CD4-positive, alpha-beta T cell (primary cell): ENCODE measurements around the gene DLL1. TPM values are rescaled to one million over a fixed set of nuclear protein-coding genes. Genes with fewer than 3 reads are reported as not detected.

Source experiments
- ATAC-seq: fragments of 200-7000 bp; cut with Tn5 transposase; one replicate; pipeline ENCODE4 v1.10.0; 2022; ENCODE audit warnings: mild to moderate bottlenecking; ENCODE audit not compliant: poor library complexity
- CTCF ChIA-PET: fragments of 350-600 bp; sonication (Branson Sonifier 250); formaldehyde crosslinking; loops from one replicate; lab custom pipeline; 2021; ENCODE audit warnings: antibody characterized with exemption, inconsistent platforms; lab: Charles Lee
- POLR2A ChIA-PET: fragments of 350-600 bp; sonication (Branson Sonifier 250); formaldehyde crosslinking; loops from one replicate; lab custom pipeline; 2021; ENCODE audit warnings: antibody characterized with exemption, inconsistent platforms; lab: Charles Lee
- DNase-seq, 14 experiments: peaks; one replicate each; pipeline ENCODE4 v3.0.0-alpha.2; 2013 to 2020; ENCODE audit warnings: mixed read lengths in 2 of 14
- H3K27ac ChIP-seq, 2 donors: one replicate each; pipeline versions ENCODE4 v1.5.1 to v1.7.0; 2013; ENCODE audit warnings: low read length in 2 of 2, low read depth in 1 of 2, mild to moderate bottlenecking in 1 of 2
- H3K27me3 ChIP-seq, 2 experiments: 1 replicate in 1 of 2; 2 replicates in 1 of 2; pipeline versions ENCODE4 v1.6.1 to v1.7.0; 2013; ENCODE audit warnings: low read length in 2 of 2, control low read depth in 1 of 2, mild to moderate bottlenecking in 1 of 2, moderate library complexity in 1 of 2; ENCODE audit not compliant: insufficient read depth in 2 of 2, control insufficient read depth in 1 of 2
- H3K36me3 ChIP-seq: one replicate; pipeline ENCODE4 v1.6.1; 2013; ENCODE audit warnings: low read length, control low read depth; ENCODE audit not compliant: insufficient read depth
- H3K4me1 ChIP-seq: one replicate; pipeline ENCODE4 v1.6.1; 2013; ENCODE audit warnings: low read length, control low read depth; ENCODE audit not compliant: insufficient read depth
- H3K4me3 ChIP-seq: one replicate; pipeline ENCODE4 v1.5.1; 2013; ENCODE audit warnings: mild to moderate bottlenecking, low read length, moderate library complexity
- H3K9me3 ChIP-seq, 2 experiments: 1 replicate in 1 of 2; 2 replicates in 1 of 2; pipeline versions ENCODE4 v1.6.1 to v1.7.0; 2013; ENCODE audit warnings: low read length in 2 of 2, mild to moderate bottlenecking in 2 of 2, control low read depth in 1 of 2, moderate library complexity in 1 of 2; ENCODE audit not compliant: control insufficient read depth in 1 of 2, insufficient read depth in 1 of 2
- H3K27ac Mint-ChIP-seq: one replicate; pipeline ENCODE4 v1.8.0; 2020; ENCODE audit warnings: mixed read lengths
- H3K27me3 Mint-ChIP-seq: one replicate; pipeline ENCODE4 v1.8.0; 2021; ENCODE audit warnings: mixed read lengths
- H3K36me3 Mint-ChIP-seq: one replicate; pipeline ENCODE4 v1.8.0; 2021; ENCODE audit warnings: low read depth, mixed read lengths
- H3K4me1 Mint-ChIP-seq: one replicate; pipeline ENCODE4 v1.8.0; 2021; ENCODE audit warnings: low read depth, mixed read lengths
- H3K4me3 Mint-ChIP-seq: one replicate; pipeline ENCODE4 v1.8.0; 2020; ENCODE audit warnings: mild to moderate bottlenecking, mixed read lengths
- H3K9me3 Mint-ChIP-seq: one replicate; pipeline ENCODE4 v1.8.0; 2020; ENCODE audit warnings: mixed read lengths
- CTCF ChIP-seq: fragments of 200-600 bp; IDR thresholded peaks from one replicate; pipeline ENCODE4 v1.8.0; 2022; ENCODE audit warnings: antibody characterized with exemption, mild to moderate bottlenecking
- intact Hi-C, 2 experiments: fragments of 100-400 bp; cut with DNase I in 1 of 2; cut with micrococcal nuclease in 1 of 2; formaldehyde crosslinking; loops; one replicate each; pipeline versions ENCODE4 v1.15.1 to v1.9.0; 2023 to 2025; cut with DNase I, micrococcal nuclease
- total RNA-seq, 174 experiments: library from RNA in 2 of 174; stranded (reverse) in 2 of 174; gene quantifications; one replicate each; pipeline ENCODE4 v1.2.3 and lab custom pipeline; 2021 to 2026

The DLL1 gene
- total RNA-seq, 2 experiments from 2014 or later: 7.1 to 7.2 TPM

- Mint-ChIP-seq H3K27ac (peak overlapping the region; percentile 92), H3K4me3 (peak overlapping the region; percentile 86), H3K9me3 (no peaks in the 10 kb centered on the region), H3K4me1 (peaks cover 22% of the 10 kb centered on the region), H3K36me3 (peaks cover 13% of the 10 kb centered on the region), H3K27me3 (no peaks in the 10 kb centered on the region)
- no peaks in the 10 kb centered on the region for H3K36me3 ChIP-seq
- intact Hi-C loops: loop anchor here (2.0 to 5.0 kb wide), 2 partner anchors 34 to 36 kb away; partner anchors contain the start of gene FAM120B (in 1 of the 2)
- peaks cover 0 to 41% of the 10 kb centered on the region in 2 experiments for H3K9me3 ChIP-seq
- DNase-seq: no peak
- no peak for TF ChIP-seq CTCF
- peaks cover 30% of the 10 kb centered on the region for H3K4me1 ChIP-seq
- H3K27ac ChIP-seq: peak overlapping the region; percentile 29 to 65
- peaks cover 0 to 2% of the 10 kb centered on the region in 2 experiments for H3K27me3 ChIP-seq
- POLR2A ChIA-PET: interaction anchor here (1.1 to 2.0 kb wide), 10 partner anchors 9 to 569 kb away, joined by 3 to 50 read pairs (median 8); partner anchors contain the start of genes C6orf120, DLL1, FAM120B and WDR27
- no peak for ATAC-seq
- CTCF ChIA-PET: no interaction called here
- peak overlapping the region; percentile 56 for H3K4me3 ChIP-seq
Observed at GRCh38 chr6:170270984-170271593, 19.8 kb downstream of the DLL1 start.

DNA sequence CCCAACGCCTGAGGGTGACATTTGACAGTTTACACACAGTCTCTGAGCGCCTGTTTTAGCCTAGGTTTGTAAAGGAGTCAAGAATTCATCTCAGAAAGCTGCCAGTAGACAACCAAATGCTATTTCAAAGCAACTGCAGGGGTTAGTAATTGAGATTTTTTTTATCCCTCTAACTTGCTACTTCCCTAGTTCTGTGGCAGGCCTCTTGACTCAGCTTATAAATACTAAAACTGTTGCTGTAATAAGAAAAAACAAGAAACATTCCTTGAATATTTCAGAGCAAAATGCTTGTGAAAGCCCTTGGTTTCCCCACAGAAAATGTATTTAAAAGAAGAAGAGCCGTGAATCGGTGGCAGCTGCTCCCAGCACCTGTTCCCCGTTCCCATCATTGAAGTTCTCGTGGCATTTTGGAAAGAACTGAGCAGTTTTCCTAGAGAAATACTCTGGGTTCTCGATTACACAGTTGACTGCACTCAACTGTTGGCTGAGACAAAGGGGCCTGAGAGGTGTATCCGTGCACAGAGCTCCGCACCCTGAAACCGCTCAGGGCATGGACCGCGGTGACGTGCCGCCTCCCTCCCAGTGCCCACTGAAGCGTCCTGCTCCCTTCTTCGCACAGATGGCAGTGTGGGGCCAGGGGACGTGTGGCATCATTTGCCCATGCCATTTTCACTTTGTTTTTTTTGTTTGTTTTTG is 20.9 kb downstream of the DLL1 start:
- no peak overlapping the region for H3K27ac ChIP-seq
- ATAC-seq: no peak
- intact Hi-C loops: loop anchor here (2.0 to 5.0 kb wide), 2 partner anchors 35 to 37 kb away; partner anchors contain the start of gene FAM120B (in 1 of the 2)
- peaks cover 0 to 2% of the 10 kb centered on the region in 2 experiments for H3K27me3 ChIP-seq
- H3K4me3 ChIP-seq: no peak overlapping the region
- CTCF ChIA-PET: no interaction called here
- Mint-ChIP-seq H3K9me3 (no peaks in the 10 kb centered on the region), H3K4me1 (peaks cover 17% of the 10 kb centered on the region), H3K27ac (peak overlapping the region; percentile 59), H3K36me3 (peaks cover 13% of the 10 kb centered on the region), H3K4me3 (peak overlapping the region; percentile 67), H3K27me3 (no peaks in the 10 kb centered on the region)
- POLR2A ChIA-PET: interaction anchor here (1.3 kb wide), 1 partner anchor 10 kb away, joined by 3 read pairs; no protein-coding TSS in a partner anchor
- H3K36me3 ChIP-seq: no peaks in the 10 kb centered on the region
- no peak for DNase-seq
- peaks cover 0 to 36% of the 10 kb centered on the region in 2 experiments for H3K9me3 ChIP-seq
- no peak for TF ChIP-seq CTCF
- peaks cover 30% of the 10 kb centered on the region for H3K4me1 ChIP-seq

- Histone ChIP-seq H3K36me3 (no peaks in the 10 kb centered on the region), H3K4me3 (no peak overlapping the region), H3K9me3 (peaks cover 0 to 29% of the 10 kb centered on the region in 2 experiments), H3K4me1 (peaks cover 30% of the 10 kb centered on the region), H3K27me3 (peaks cover 0 to 2% of the 10 kb centered on the region in 2 experiments), H3K27ac (no peak overlapping the region)
- ChIA-PET POLR2A (interaction anchor here (1.3 kb wide), 1 partner anchor 11 kb away, joined by 3 read pairs; no protein-coding TSS in a partner anchor), CTCF (no interaction called here)
- ATAC-seq: no peak
- peak overlapping the region; percentile 54 for H3K4me3 Mint-ChIP-seq
- peaks cover 13% of the 10 kb centered on the region for H3K36me3 Mint-ChIP-seq
- no peak overlapping the region for H3K27ac Mint-ChIP-seq
- intact Hi-C loops: no loop called here
- H3K4me1 Mint-ChIP-seq: peaks cover 17% of the 10 kb centered on the region
- no peak for TF ChIP-seq CTCF
- no peak for DNase-seq
- no peaks in the 10 kb centered on the region for H3K27me3 Mint-ChIP-seq
- H3K9me3 Mint-ChIP-seq: no peaks in the 10 kb centered on the region
Observed at GRCh38 chr6:170269151-170269845, 21.6 kb downstream of the DLL1 start.
